IMR-90 (cell line): ENCODE results near the gene KLF11. TPM values are rescaled to one million over a fixed set of nuclear protein-coding genes. Genes with fewer than 3 reads are reported as not detected.

ENCODE experiments used
- ATAC-seq: fragments of 200-7000 bp; cut with Tn5 transposase; 2 replicates; pipeline ENCODE4 v1.9.1; 2020; ENCODE audit warnings: low read depth, mild to moderate bottlenecking, moderate library complexity
- BruUV-seq: library from RNA; stranded (reverse); fragments of 400-500 nt; replicated peaks from 2 replicates; lab custom pipeline; 2021; lab: Mats Ljungman, UMichigan
- CTCF ChIA-PET: fragments of 300-600 bp; formaldehyde crosslinking; extraction: SDS; loops from one replicate; lab custom pipeline; 2021; ENCODE audit warnings: antibody characterized with exemption; lab: Yijun Ruan, JAX
- POLR2A ChIA-PET: fragments of 300-600 bp; sonication (Branson Sonifier 250); formaldehyde crosslinking; loops from one replicate; lab custom pipeline; 2022; ENCODE audit warnings: antibody characterized with exemption; ENCODE audit not compliant: unreplicated experiment; lab: Charles Lee
- DNase-seq: peaks from one replicate; pipeline ENCODE4 v3.0.0; 2013
- H2AFZ ChIP-seq: replicated peaks from 2 replicates; pipeline ENCODE3; 2013; ENCODE audit warnings: low read length, mild to moderate bottlenecking; ENCODE audit not compliant: poor library complexity
- H2AK5ac ChIP-seq: 2 replicates; pipeline ENCODE4 v1.6.1; 2013; ENCODE audit warnings: low read depth, low read length, inconsistent platforms
- H2AK9ac ChIP-seq: replicated peaks from 2 replicates; pipeline ENCODE3; 2013; ENCODE audit warnings: mild to moderate bottlenecking, low read depth, low read length, moderate library complexity; ENCODE audit not compliant: poor library complexity
- H2BK120ac ChIP-seq: 2 replicates; pipeline ENCODE4 v1.6.1; 2013; ENCODE audit warnings: low read depth, low read length, inconsistent platforms
- H2BK15ac ChIP-seq: 3 replicates; pipeline ENCODE4 v1.6.1; 2013; ENCODE audit warnings: low read depth, low read length, inconsistent platforms
- H2BK20ac ChIP-seq: 2 replicates; pipeline ENCODE4 v1.6.1; 2013; ENCODE audit warnings: low read depth, mild to moderate bottlenecking, inconsistent platforms, low read length, moderate library complexity
- H2BK5ac ChIP-seq: 2 replicates; pipeline ENCODE4 v1.6.1; 2013; ENCODE audit warnings: mild to moderate bottlenecking, low read depth, low read length, inconsistent platforms; ENCODE audit not compliant: poor library complexity, severe bottlenecking
- H3K14ac ChIP-seq: replicated peaks from 2 replicates; pipeline ENCODE4 v1.6.1; 2013; ENCODE audit warnings: low read depth, low read length, inconsistent platforms
- H3K18ac ChIP-seq: 2 replicates; pipeline ENCODE4 v1.6.1; 2013; ENCODE audit warnings: low read depth, low read length, control low read depth
- H3K23ac ChIP-seq: 2 replicates; pipeline ENCODE4 v1.6.1; 2013; ENCODE audit warnings: low read depth, low read length, inconsistent platforms
- H3K27ac ChIP-seq: 2 replicates; pipeline ENCODE4 v1.5.1; 2013; ENCODE audit warnings: mild to moderate bottlenecking, control low read depth, low read length; ENCODE audit not compliant: insufficient read depth
- H3K27me3 ChIP-seq: 2 replicates; pipeline ENCODE4 v1.6.1; 2013; ENCODE audit warnings: low read length; ENCODE audit not compliant: control insufficient read depth, insufficient read depth
- H3K36me3 ChIP-seq: 2 replicates; pipeline ENCODE4 v1.6.1; 2013; ENCODE audit warnings: low read length, mixed read lengths; ENCODE audit not compliant: control insufficient read depth, insufficient read depth
- H3K4ac ChIP-seq: 2 replicates; pipeline ENCODE4 v1.6.1; 2013; ENCODE audit warnings: low read depth, low read length, inconsistent platforms
- H3K4me1 ChIP-seq: 2 replicates; pipeline ENCODE4 v1.6.1; 2013; ENCODE audit warnings: low read length, mixed read lengths; ENCODE audit not compliant: control insufficient read depth, insufficient read depth
- H3K4me2 ChIP-seq: 2 replicates; pipeline ENCODE4 v1.6.1; 2013; ENCODE audit warnings: low read depth, mild to moderate bottlenecking, control low read depth, low read length, moderate library complexity
- H3K4me3 ChIP-seq: 2 replicates; pipeline ENCODE4 v1.5.1; 2013; ENCODE audit warnings: low read depth, mild to moderate bottlenecking, control low read depth, low read length, moderate library complexity; ENCODE audit not compliant: insufficient read depth
- H3K56ac ChIP-seq: 2 replicates; pipeline ENCODE4 v1.6.1; 2013; ENCODE audit warnings: low read length, inconsistent platforms; ENCODE audit not compliant: insufficient read depth; ENCODE audit errors: extremely low read depth
- H3K79me1 ChIP-seq, 2 experiments: 2 replicates each; pipeline ENCODE4 v1.6.1; 2013; ENCODE audit warnings: low read length in 2 of 2, inconsistent platforms in 1 of 2, low read depth in 1 of 2
- H3K9ac ChIP-seq: 2 replicates; pipeline ENCODE4 v1.6.1; 2013; ENCODE audit warnings: low read depth, low read length, control low read depth
- H3K9me1 ChIP-seq: 2 replicates; pipeline ENCODE4 v1.6.1; 2013; ENCODE audit warnings: low read length, inconsistent platforms; ENCODE audit not compliant: insufficient read depth
- H3K9me3 ChIP-seq: 2 replicates; pipeline ENCODE4 v1.6.1; 2013; ENCODE audit warnings: low read length; ENCODE audit not compliant: control insufficient read depth, insufficient read depth
- H4K20me1 ChIP-seq: 2 replicates; pipeline ENCODE4 v1.6.1; 2013; ENCODE audit warnings: low read length, inconsistent platforms; ENCODE audit not compliant: insufficient read depth
- H4K5ac ChIP-seq: 2 replicates; pipeline ENCODE4 v1.6.1; 2013; ENCODE audit warnings: mild to moderate bottlenecking, low read depth, low read length, control low read depth
- H4K8ac ChIP-seq, 2 experiments: 2 replicates each; pipeline ENCODE4 v1.6.1; 2013; ENCODE audit warnings: low read depth in 2 of 2, low read length in 2 of 2, control low read depth in 1 of 2, inconsistent platforms in 1 of 2
- H4K91ac ChIP-seq: 2 replicates; pipeline ENCODE4 v1.6.1; 2013; ENCODE audit warnings: low read depth, low read length, inconsistent platforms; ENCODE audit not compliant: insufficient read depth
- CEBPB ChIP-seq: IDR thresholded peaks from 2 replicates; pipeline ENCODE4 v1.6.1; 2012; ENCODE audit warnings: low read depth, low read length, improper control_type of control experiment
- CHD1 ChIP-seq: IDR thresholded peaks from 2 replicates; pipeline ENCODE4 v1.6.1; 2012; ENCODE audit warnings: low read depth, low read length, improper control_type of control experiment
- MAFK ChIP-seq: IDR thresholded peaks from 2 replicates; pipeline ENCODE4 v1.6.1; 2012; ENCODE audit warnings: low read depth, low read length, improper control_type of control experiment
- MAZ ChIP-seq: IDR thresholded peaks from 2 replicates; pipeline ENCODE4 v1.6.1; 2012; ENCODE audit warnings: low read depth, mild to moderate bottlenecking, low read length, improper control_type of control experiment, moderate library complexity, borderline replicate concordance
- MXI1 ChIP-seq: IDR thresholded peaks from 2 replicates; pipeline ENCODE4 v1.6.1; 2012; ENCODE audit warnings: low read depth, mild to moderate bottlenecking, low read length, moderate library complexity, borderline replicate concordance
- NFE2L2 ChIP-seq: fragments of 150-350 bp; IDR thresholded peaks from 2 replicates; pipeline ENCODE4 v1.6.1; 2016; ENCODE audit warnings: low read depth, mild to moderate bottlenecking, low read length
- RCOR1 ChIP-seq: IDR thresholded peaks from 2 replicates; pipeline ENCODE4 v1.6.1; 2012; ENCODE audit warnings: mild to moderate bottlenecking, low read length, improper control_type of control experiment; ENCODE audit not compliant: insufficient replicate concordance
- RFX5 ChIP-seq: IDR thresholded peaks from 2 replicates; pipeline ENCODE4 v1.8.0; 2012; ENCODE audit warnings: low read depth, mild to moderate bottlenecking, low read length, moderate library complexity
- SMC3 ChIP-seq: fragments of 150-350 bp; IDR thresholded peaks from 2 replicates; pipeline ENCODE4 v1.6.1; 2016; ENCODE audit warnings: low read depth, mild to moderate bottlenecking, antibody characterized with exemption, low read length, moderate library complexity
- WGBS, 2 experiments: methylation state at CpG; one replicate each; pipeline versions ENCODE4 v1.1.5 to v1.1.7; 2013; ENCODE audit warnings: missing lambda C conversion rate in 2 of 2; ENCODE audit not compliant: insufficient read length in 1 of 2; ENCODE audit errors: extremely low coverage in 2 of 2; 5-methylcytosine and 5-hydroxymethylcytosine counted together
- dilution Hi-C: fragments of 300-500 bp; cut with HindIII; formaldehyde crosslinking; loops from one replicate; pipeline ENCODE4 v1.14.3; 2018; ENCODE audit warnings: low sequenced_read_pairs; ENCODE audit not compliant: unreplicated experiment
- in situ Hi-C: fragments of 300-500 bp; cut with MboI; formaldehyde crosslinking; loops from 3 replicates; pipeline ENCODE4 v1.14.3; 2019; ENCODE audit warnings: low sequenced_read_pairs, inconsistent platforms, mixed read lengths
- intact Hi-C: fragments of 100-400 bp; cut with micrococcal nuclease; formaldehyde crosslinking; loops from 2 replicates; pipeline ENCODE4 v1.10.0; 2022
- polyA plus RNA-seq, 3 experiments: library from polyadenylated mRNA; depleted of rRNA; stranded (reverse); fragments of >200 nt; gene quantifications; 2 replicates each; pipeline ENCODE4 v1.2.3, GENCODE V29; 2012; ENCODE audit warnings: low replicate concordance in 1 of 3
- total RNA-seq: library from RNA; depleted of rRNA; stranded (reverse); fragments of >200 nt; gene quantifications from 2 replicates; pipeline ENCODE4 v1.2.3, GENCODE V29; 2012

The KLF11 gene
- total and polyA plus RNA-seq, 2 of the 4 experiments (the other 2 are of a cell fraction): 2.0 to 2.4 TPM

DNA sequence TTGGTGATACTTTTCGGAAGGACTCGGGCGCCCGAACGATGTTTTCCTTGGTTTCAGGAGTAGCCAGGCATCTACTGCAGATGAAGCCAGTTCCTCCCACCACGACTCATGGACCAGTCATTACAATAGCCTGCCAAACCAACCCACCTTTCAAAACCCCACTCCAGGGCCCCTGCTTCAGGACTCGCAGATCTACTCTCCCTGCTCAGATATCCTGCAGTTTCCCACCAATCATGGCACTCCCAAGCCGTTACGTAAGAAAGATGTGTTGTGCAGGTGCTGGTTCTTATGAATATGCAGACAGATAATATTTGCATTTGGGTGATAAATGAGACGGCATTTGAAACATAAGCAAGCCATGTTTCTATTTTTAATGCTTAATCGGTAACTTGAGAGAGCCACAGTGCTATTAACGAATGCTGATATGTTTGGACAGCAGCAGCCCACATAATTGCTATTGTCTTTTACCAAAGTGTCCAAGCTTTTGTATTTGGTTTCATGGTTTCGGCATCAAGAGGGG, 40.4 kb downstream of the KLF11 start:
- Histone ChIP-seq H3K4me1 (0 out of 2 replicates have a peak, but pooled peaks cover 2% of the 10 kb centered on the region), H3K4me2 (no peak overlapping the region), H4K20me1 (no peaks in the 10 kb centered on the region), H3K9me3 (no peaks in the 10 kb centered on the region), H3K9me1 (no peaks in the 10 kb centered on the region), H3K4ac (no peak overlapping the region), H2BK15ac (no peak overlapping the region), H3K27ac (no peak overlapping the region), H4K5ac (no peak overlapping the region), H3K18ac (no peak overlapping the region), H2BK120ac (no peak overlapping the region), H4K91ac (no peak overlapping the region), H3K56ac (no peak overlapping the region), H3K9ac (no peak overlapping the region), H3K36me3 (no peaks in the 10 kb centered on the region), H2BK20ac (no peak overlapping the region), H2AFZ (no peak overlapping the region), H3K79me1 (no peaks in the 10 kb centered on the region), H2AK9ac (no peak overlapping the region), H2AK5ac (no peak overlapping the region), H3K27me3 (peaks cover 60% of the 10 kb centered on the region), H3K4me3 (no peak overlapping the region), H4K8ac (no peak overlapping the region), H3K14ac (no peak overlapping the region), H3K23ac (no peak overlapping the region), H2BK5ac (no peak overlapping the region)
- intact Hi-C loops (no loop called here), dilution Hi-C loops (no loop called here), in situ Hi-C loops (no loop called here)
- WGBS, 2 experiments: 85% methylated on average over 4 of the region's 13 CpGs; no CpG with 5 or more reads in 1 of the 2 experiments
- ChIA-PET CTCF (interaction anchor here (1.2 kb wide), 1 partner anchor 14 kb away, joined by 6 read pairs; no protein-coding TSS in a partner anchor), POLR2A (no interaction called here)
- ATAC-seq (no peak), DNase-seq (no peak)
- BruUV-seq: no TSS peak
- TF ChIP-seq SMC3 (no peak), RFX5 (no peak), MAFK (no peak), MAZ (no peak), CEBPB (no peak), CHD1 (no peak), RCOR1 (no peak), MXI1 (no peak), NFE2L2 (no peak)
